Hypothalamus (tissue), 51 donors: ENCODE data around the gene UNC5CL.

ENCODE experiments used
- DNase-seq, 51 donors: peaks; one replicate each; lab custom pipeline; 2025; lab: John Stamatoyannopoulos, UW

Gene UNC5CL

GRCh38 chr6:40977695-40978094, 61.3 kb downstream of the UNC5CL start:
- DNase-seq: no peak

DNA sequence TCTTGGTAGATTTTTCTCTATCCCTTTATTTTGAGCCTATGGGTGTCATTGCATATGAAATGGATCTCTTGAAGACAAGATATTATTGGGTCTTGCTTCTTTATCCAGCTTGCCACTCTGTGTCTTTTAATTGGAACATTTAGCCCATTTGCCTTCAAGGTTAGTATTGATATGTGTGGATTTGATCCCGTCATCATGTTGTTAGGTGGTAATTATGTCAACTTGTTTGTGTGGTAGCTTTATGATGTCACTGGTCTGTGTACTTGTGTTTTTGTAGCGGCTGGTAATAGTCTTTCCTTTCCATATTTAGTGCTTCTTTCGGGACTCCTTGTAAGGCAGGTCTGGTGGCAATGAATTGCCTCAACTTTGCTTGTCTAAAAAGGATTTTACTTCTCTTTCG, 61.9 kb downstream of the UNC5CL start:
- no peak for DNase-seq
